Globus pallidus (tissue), 1 donor: ENCODE data around the gene ATAD2B.
"Not testable (repeated sequence)": the region's sequence is repeated elsewhere in the genome, so short reads cannot be mapped to it uniquely, and the experiment has no call there.

Source experiments
- DNase-seq: peaks from one replicate; pipeline ENCODE4 v3.0.0-alpha.2; 2015; ENCODE audit warnings: low spot score

ATAD2B gene

DNA sequence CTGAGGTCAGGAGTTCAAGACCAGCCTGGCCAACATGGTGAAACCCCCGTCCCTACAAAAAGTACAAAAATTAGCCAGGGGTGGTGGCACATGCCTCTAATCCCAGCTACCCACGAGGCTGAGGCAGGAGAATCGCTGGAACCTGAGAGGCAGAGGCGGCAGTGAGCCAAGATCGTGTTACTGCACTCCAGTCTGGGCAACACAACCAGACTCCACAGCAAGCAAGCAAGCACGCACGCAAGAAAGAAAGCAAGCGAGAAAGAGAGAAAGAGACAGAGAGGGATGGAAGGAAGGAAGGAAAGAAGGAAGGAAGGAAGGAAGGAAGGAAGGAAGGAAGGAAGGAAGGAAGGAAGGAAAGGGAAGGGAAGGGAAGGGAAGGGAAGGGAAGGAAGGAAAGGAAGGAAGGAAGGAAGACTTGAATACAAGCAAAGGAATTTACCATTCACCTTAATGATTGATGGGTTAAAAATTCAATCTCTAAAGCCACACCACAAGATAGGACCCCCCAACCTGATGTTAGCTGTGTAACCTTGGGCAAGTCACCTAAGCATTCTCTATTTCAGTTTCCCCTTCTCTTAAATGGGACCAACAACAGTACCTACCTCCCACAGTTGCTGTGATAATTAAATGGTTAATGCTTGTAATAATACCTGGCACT lies 181.7 kb downstream of the ATAD2B start:
- DNase-seq, result no peak

DNA sequence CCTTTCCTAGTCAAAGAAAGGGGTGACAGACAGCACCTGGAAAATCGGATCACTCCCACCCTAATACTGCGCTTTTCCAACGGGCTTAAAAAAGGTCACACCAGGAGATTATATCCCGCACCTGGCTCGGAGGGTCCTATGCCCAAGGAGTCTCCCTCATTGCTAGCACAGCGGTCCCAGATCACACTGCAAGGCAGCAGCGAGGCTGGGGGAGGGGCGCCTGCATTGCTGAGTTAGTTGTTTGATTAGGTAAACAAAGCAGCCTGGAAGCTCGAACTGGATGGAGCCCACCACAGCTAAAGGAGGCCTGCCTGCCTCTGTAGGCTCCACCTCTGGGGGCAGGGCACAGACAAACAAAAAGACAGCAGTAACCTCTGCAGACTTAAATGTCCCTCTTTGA lies 190.1 kb downstream of the ATAD2B start:
- DNase-seq, result not testable (repeated sequence)

DNA sequence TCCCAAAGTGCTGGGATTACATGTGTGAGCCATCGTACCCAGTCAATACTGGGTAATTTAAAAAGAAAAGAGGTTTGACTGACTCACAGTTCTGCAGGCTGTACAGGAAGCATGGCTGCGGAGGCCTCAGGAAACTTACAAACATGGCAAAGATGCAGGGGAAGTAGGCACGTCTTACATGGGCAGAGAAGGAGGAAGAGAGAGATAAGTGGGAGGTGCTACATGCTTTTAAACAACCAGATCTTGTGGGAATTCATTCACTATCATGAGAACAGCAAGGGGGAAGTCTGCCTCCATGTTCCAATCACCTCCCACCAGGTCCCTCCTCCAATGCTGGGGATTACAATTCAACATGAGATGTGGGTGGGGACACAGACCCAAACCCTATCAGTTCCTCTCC lies 192.5 kb downstream of the ATAD2B start:
- no peak for DNase-seq

DNA sequence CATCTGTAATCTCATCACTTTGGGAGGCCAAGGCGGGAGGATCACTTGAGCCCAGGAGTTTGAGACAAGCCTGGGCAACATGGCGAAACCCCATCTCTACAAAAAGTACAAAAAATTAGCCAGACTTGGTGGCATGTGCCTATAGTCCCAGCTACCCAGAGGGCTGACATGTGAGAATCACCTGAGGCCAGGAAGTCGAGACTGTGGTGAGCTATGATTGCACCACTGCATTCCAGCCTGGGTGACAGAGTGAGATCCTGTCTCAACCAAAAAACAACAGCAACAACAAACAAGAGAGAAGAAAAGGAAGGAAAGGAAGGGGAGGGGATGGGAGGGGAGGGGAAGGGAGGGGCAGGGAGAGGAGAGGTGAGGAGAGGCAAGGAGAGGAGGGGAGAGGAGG lies 203.9 kb downstream of the ATAD2B start:
- not testable (repeated sequence) for DNase-seq

DNA sequence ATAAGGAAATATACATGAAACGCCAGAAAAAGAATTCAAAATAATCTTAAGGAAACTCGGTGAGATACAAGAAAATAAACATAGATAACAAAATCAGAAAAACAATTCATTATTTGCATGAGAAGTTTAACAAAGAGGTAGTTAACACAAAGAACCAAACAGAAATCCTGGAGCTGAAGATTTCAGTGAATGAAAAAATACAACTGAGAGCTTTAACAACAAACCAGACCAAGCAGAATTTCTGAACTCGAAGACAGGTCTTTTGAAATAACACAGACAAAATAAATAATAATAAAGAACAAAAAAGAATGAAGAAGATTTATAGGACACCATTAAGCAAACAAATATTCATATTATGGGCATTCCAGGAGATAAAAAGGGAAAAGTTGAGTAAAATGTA lies 204.7 kb downstream of the ATAD2B start:
- DNase-seq, result no peak

DNA sequence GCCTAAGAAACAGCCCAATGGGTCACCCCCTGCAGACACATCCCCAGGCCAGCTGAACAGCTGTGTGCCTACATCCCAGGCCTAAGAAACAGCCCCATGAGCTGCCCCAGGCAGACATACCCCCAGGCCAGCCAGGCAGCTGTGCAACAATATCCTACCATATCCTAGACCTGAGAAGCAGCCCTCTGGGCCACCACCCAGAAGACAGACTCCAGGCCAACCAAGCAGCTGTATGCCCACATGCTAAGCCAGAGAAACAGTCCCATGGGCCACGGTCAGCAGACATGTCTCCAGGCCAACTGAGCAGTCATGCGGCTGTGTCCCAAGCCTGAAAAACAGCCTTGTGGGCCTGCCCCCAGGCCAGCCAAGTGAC lies 205.5 kb downstream of the ATAD2B start:
- DNase-seq, result no peak

DNA sequence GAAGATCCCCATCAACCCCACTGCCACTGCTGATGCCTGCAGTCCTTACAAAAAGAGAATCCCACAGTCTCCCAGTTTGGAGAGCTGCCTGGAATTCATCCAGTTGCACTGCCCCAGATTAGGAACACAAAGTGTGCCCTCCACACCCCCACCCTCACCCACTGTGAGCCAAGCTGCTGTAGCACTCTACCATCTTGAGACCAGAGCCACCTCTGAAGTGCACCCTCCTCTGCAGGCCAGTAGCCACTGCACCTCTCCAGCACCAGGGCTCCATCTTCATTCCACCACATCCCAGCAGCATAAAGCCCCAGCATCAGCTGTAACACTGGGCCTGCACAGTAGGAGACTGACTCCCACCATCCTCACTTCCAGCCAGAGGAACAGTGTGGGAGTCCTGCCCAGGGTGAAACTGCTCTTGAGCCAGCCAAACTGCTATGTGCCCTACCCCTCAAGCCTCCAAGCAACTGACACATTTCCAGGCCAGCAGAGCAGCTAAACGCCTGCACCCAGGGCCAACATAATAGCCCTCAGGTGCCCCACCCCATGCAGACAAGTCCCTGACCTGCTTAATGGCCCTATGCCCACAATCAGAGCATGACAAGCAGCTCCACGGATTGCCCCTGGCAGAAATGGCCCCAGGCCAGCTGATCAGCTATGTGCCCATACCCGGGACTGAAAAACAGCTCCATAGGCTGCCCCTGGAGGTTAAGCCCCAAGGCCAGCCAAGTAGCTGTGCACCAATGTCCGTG lies 206.0 kb downstream of the ATAD2B start:
- no peak for DNase-seq

DNA sequence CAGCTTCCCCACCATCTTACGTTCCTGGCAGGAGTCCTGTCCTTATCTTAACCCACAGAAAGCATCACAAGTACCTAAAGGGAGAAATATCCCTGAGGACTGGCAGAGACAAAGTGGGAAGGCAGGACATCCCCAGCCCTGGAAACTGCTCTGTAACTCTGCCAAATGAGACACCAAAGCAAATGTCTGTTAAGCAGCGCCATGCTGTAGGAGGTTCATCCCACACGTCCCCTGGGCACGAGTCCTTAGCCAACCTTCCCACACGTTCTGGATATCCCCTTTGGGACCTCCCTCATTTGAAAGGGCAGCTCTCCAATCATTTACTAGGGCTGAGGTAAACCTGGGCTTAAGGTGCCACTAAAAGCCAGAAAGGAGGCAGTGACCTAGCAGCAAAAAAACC lies 207.2 kb downstream of the ATAD2B start:
- no peak for DNase-seq

DNA sequence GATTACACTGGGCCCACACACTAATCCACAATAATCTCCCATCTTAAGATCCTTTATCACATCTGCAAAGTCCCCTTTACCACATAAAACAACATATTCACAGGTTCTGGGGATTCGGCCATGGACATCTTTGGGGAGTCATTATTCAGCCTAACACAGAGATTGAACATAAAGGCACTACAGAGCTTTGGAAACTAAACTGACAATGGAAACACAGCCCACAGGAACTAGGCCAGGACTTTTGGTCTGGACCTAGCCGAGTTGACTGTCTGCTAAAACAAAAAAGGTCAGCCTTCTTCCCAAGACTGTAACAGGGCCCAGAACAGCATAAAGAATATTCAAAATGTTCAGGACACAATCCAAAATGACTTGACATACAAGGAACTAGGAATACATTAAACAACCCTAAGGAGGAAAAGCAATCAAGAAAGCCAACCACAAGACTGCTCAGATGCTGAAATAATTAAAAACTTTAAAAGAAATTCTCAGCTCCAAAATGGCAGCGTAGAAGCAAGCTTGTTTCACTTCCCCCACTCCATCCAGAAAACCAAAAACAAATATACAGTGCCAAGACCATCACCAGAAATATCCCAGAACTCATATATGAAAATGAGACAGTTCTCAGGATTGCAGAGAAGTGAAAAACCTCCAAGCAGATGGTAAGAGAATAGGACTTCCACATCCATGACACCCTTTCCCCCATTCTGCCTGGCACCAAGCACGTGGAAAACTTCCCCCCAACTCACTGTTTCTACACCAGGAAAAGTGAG lies 207.8 kb downstream of the ATAD2B start:
- DNase-seq, result no peak

DNA sequence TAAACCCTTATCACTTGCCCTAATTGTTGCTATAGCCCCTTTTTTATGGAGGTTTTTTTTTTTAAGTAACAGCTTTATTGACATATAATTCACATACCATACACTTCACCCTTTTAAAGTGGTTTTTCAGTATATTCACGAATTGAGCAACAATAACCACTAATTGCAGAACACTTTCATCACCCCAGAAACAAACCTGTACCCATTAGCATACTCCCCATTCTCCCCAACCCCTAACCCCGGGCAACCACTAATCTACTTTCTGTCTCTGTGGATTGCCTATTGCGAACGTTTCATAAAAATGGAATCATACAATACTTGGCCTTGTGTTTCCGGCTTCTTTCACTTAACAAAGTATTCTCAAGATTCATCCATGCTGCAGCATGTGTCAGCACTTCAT lies 213.6 kb downstream of the ATAD2B start:
- no peak for DNase-seq

DNA sequence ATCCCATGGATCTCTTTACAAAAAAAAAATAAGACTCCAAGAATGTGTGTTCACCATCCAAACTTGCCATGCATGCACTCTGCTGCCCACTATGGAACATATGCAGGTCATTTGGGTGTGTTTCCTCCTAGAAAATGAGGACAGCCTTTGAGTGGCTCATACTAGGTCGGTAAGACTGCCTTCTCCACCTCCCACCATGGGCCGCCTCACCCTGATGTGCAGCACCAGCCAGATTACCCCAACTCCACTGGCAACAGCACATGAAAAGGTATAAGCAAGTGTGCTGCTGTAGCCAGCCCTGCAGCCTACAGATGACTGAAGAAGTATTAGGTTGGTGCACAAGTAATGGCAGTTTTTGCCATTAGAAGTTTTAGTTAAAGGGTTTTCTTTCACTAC lies 214.2 kb downstream of the ATAD2B start:
- no peak for DNase-seq

DNA sequence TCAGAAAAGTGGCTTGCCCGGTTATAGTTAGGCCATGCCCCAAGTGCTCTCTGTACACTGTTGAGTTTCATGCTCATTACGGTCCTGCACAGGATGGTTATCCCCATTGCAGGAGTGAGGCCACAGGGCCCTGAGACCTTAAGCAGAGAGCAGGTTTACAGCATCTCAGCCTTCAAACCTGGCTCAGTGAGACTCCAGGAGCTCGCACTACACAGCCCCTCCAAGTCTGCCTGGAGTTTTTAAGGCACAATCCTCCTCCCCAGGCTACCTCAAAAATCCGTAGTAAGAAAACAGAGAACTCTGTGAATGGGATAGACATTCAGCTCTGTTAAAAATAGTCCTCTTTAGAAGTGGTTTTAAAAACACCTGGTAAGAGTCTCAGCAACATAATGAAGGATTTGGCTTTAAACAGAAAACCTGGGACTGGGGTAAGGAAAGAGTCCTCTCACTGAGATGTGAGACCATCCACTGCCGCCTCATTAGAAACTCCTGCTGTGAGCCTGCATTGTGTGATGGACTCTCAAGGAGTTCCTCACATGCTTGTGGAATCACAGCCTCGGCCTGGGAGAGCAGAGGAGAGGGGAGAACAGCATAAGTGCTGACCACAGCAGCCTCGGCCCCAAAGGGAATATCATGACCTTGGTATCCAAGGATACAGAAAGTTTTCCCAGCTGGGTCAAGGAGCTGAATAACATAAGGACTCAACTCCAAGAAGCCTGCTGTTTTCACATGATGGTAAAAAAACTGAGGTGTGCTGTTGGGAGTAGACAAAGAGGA lies 214.8 kb downstream of the ATAD2B start:
- no peak for DNase-seq

DNA sequence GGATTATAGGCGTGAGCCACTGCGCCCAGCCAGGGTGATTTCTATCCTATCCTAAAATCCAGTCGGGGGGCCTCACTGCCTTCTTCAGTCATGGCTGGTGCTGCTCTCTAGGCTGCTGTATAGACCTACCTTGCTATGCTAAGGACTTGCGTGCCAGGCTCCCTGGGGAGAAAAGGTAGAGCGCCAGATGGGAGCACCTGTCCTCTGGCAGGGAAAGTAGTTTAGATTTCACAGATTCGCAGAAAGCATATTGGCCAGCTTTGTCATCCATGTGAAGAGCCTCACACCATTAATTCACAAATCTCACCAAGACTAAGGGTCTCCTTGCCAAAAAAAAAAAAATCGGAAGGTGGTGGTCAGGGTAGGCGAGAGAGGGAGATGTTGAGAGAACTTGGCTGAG lies 217.6 kb downstream of the ATAD2B start:
- no peak for DNase-seq

DNA sequence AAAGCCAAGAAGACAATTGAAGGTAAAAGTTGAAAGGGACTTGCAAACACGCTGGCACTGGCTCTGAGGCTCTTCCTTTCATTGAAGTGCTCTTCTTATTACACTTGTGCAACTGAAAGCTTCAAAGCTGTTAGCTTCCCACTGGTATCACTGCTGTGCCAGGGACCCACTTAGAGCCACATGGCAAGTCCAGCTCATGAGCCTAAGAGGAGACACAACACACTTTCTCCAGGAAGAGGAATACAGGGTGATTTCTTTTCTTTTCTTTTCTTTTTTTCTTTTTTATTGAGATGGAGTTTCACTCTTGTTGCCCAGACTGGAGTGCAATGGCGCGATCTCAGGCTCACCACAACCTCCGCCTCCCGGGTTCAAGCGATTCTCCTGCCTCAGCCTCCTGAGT lies 218.2 kb downstream of the ATAD2B start:
- no peak for DNase-seq

DNA sequence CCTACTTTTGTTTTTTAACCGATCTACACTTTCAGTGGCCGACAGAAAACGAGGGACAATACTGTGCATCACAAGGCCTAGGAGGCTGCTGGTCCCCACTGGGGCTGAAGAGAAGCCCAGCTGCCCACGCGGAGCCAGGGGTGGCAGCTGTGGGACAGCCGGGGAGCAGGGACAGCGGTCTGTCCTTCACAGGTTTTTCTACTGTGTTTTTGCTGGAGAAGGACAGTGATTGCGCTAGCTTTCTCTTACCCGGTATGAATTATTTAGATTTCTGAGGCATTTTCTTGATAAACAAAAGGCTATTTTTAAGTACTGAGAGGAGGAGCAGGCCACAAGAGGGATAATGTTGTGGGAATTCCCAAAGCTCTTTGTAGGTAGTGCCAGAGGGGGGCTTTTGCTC lies 219.8 kb downstream of the ATAD2B start:
- DNase-seq, result no peak

DNA sequence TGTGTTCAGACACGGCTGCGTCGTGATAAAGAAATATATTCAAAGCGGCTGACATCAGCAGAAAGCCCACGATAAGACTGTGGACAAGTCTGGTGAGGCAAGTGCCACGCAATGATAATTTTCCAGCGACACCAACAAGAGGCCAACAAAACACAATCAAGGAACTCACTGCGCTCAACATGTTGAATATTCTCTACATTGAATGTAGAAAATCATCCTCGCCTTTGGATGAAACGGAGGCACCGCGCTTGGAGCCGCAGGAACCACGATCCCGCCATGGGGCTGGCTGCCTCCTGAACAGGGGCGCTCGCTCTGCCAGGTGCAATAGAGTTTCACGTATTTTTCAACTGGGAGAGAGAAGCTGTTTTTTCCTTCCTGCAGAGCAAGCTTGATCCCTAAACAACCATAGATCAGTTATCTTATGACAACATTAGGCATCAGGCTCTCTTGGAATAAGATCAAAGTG lies 220.3 kb downstream of the ATAD2B start:
- no peak for DNase-seq

DNA sequence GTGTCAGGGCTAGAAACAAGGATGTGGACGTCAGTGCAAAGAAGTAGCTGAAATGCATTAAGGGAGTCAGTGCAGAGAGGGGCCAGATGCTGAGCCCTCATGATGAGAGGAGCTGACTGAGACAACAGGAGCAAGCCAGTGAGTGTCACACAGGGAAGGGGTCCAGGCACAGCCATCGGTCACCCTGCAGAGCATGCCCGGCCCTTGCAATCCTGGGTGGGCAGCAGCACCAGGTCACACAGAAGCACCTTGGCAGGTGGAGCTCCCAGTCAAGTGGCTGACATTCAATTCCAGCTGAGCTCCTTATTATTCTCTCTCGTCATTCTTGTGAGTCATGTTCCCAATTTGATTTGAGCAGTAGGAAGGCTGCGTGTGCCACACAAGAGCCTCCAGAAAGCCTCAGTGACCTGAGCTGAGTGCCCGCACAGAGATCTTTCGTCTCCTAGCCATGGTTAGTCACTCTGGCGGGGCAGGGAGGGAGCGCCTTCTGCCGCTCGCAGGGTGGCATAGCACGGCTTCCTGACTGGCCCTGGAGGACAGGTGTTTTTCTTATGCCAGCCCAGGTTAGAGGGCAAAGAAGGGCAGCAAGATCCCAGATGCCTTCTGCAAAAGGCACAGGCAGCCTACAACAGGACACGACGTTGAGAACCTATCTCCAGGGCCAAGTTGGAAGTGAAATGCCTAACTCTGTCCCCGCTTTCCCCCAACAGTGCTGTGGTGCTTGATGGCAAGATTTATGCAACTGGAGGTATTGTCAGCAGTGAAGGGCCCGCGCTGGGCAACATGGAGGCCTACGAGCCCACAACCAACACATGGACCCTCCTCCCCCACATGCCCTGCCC lies 220.9 kb downstream of the ATAD2B start:
- DNase-seq, result no peak

DNA sequence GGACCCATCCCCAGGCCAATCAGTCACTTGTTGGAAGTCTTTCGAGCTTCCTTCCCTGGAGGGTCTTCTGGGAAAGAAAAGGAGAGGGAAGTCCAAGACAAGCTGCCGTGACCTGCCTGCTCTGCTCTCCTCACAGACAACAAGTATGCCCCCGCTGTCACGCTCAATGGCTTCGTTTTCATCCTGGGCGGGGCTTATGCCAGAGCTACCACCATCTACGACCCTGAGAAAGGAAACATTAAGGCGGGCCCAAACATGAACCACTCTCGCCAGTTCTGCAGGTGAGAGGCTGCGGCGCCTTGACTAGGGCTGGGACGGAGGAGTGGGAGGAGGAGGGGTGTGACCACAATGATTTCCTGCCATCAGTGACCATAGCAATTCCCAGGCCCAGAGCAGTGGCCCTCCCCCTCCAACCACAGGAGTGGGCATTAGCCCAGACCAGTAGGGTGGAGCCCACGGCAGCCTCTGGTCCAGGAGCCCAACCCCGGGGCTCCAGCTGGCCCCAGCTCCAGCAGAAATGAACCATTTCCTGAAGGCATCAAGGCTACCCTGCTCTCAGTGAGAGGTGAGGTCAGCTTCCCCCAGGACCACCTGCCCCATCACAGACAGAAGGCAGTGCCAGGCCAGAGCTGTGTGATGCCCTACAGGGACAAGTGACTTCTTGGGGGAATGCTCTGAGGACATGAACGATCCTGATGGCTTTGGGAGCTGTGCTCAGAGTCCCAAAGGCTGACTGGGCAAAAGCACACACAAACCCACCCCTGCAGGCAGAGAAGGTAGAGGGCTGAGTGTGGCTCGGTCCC lies 223.1 kb downstream of the ATAD2B start:
- DNase-seq, result no peak

DNA sequence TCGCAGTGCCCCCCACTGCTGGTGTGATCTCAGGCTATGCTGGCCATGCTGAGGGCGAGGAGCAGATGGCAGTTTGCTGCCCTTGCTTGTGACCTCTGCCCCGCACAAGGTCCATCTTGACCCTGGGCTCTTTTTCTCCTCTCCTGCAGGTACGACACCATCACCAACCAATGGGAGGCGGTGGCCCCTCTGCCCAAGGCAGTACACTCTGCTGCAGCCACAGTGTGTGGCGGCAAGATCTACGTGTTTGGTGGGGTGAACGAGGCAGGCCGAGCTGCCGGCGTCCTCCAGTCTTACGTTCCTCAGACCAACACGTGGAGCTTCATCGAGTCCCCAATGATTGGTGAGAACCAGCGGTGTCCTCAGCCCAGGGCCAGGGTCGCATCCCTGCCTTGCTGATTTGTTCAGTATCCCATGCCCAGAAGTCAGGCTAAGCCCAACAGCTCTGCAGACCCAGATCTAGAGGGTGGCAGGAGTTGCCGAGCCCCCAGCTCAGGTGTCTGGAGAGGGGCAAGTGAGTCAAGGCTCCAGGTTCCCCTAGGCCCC lies 223.8 kb downstream of the ATAD2B start:
- DNase-seq, result no peak

DNA sequence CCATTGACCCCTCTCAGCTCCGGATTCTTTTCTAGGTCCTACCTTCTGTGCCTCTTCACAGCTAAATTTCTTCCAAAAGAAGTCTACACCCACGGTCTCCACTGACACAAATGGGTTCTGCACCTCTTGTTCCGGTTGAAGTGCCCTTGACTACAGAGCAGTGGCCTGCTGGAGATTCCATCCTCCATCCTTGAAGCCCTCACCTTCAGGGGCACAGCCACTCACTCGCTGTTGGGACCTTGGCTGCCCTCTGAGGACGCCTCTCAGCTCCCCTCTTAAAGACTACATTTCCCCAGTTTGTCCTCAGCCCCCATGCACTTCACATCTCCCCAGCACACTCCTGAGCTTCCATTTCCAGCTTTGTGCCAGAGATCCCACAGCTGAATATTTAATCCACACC lies 226.3 kb downstream of the ATAD2B start:
- DNase-seq, result no peak
